AG09309 (cell line): ENCODE data around the gene TP73.

ENCODE experiments used
- DNase-seq: peaks from one replicate; pipeline ENCODE4 v3.0.0-alpha.2; 2010; ENCODE audit warnings: low read depth
- H3K4me3 ChIP-seq: 2 replicates; pipeline ENCODE4 v1.5.1; 2011; ENCODE audit warnings: mild to moderate bottlenecking, low read depth, low read length, moderate library complexity; ENCODE audit not compliant: control insufficient read depth
- TF ChIP-seq, protein P1 (sequence below): IDR thresholded peaks from 2 replicates; pipeline ENCODE4 v1.5.1; 2011; ENCODE audit warnings: mild to moderate bottlenecking, low read depth, low read length, inconsistent platforms; ENCODE audit not compliant: insufficient read depth, control insufficient read depth; ENCODE audit errors: missing control alignments

TP73 gene

DNA sequence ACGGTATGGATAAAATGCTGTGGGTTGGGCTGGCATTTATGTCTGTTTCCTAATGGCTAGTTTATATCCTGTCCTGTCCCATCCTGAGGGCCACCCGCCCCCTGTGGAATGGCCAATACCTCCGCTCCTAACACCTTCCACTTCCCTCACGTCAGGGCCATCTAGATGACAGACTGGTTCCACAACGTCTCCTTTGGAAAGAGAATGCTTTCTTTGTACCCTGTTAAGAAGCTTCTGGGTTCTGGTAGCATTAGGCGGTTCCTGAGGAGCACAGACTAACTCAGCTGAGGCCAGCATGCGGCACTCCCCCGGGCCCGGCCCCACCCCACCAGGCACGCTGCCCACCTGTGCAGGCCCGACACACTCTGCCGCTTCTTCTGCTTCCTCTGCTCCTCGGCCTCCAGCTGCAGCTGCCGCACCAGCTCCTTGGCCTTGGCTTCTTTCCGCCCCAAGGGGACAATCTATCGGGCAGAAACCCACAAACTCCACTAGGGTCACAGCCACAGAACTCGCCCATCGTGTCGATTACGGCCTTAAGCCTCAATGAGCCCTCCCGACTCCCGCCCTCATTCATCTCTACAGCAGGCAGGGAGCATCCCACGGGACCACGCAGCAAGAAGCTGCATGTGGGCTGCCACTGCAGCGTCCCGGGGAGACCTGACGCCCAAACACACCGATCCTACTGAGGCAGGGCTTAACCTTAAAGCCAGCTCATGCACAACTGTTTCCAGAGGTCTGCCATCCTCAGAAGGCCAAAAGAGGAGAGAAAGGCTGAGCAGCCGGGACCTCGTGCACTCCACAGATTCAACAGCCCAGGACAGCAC lies 131.5 kb downstream of the TP73 start:
- no peak for DNase-seq
- TF ChIP-seq, protein P1, sequence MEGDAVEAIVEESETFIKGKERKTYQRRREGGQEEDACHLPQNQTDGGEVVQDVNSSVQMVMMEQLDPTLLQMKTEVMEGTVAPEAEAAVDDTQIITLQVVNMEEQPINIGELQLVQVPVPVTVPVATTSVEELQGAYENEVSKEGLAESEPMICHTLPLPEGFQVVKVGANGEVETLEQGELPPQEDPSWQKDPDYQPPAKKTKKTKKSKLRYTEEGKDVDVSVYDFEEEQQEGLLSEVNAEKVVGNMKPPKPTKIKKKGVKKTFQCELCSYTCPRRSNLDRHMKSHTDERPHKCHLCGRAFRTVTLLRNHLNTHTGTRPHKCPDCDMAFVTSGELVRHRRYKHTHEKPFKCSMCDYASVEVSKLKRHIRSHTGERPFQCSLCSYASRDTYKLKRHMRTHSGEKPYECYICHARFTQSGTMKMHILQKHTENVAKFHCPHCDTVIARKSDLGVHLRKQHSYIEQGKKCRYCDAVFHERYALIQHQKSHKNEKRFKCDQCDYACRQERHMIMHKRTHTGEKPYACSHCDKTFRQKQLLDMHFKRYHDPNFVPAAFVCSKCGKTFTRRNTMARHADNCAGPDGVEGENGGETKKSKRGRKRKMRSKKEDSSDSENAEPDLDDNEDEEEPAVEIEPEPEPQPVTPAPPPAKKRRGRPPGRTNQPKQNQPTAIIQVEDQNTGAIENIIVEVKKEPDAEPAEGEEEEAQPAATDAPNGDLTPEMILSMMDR: no peak

DNA sequence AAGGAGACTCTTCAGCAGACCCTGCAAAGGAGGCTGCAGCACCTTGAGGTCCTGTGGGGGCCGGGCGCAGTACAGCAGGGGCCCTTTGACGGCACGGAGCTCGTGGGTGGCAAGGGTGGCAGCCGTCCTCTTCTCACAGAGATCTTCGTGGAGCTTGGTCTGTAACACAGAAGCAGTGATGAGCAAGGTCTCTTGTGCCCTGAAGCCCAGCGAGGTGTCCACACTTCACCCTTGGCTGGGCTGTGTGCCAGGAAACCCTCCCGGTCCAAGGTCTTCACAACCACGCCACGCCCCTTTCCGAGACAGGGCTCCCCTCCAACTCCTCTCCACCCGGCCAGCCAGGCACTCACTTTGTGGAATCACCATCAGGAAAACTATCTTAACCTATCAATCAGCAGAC lies 132.7 kb downstream of the TP73 start:
- H3K4me3 ChIP-seq: no peak overlapping the region
- DNase-seq: no peak
- TF ChIP-seq, protein P1: no peak

More for the DNA sequence above, 131.5 kb downstream of the TP73 start:
- H3K4me3 ChIP-seq: no peak overlapping the region

DNA sequence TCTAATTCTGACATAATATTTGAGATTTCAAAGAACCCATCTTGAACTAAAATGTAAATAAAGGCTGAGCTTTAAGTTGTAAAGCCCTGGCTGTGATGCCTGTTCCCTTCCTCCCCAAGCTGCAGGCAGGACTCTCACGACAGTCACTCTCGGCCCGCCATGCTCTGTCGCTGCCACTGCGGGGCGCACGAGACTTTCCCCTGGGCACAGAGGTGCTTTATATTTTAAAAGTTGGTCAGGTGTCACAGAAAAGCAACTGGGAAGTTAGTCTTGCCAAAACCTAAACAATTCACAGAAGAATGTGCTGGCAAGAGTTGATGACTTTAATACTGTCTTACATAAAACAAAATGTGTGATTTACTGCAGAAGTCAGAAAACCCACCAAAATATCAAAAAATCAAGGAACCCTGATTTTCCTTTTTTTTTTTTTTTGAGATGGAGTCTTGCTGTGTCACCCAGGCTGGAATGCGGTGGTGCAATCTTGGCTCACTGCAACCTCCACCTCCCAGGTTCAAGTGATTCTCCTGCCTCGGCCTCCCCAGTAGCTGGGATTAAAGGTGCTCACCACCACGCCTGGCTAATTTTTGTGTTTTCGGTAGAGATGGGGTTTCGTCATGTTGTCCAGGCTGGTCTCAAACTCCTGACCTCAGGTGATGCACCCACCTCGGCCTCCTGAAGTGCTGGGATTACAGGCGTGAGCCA lies 133.3 kb downstream of the TP73 start:
- DNase-seq: no peak
- H3K4me3 ChIP-seq: no peak overlapping the region
- TF ChIP-seq, protein P1: no peak
